WTC11 (cell line): ENCODE data around the gene KIF13A. TPM values are rescaled to one million over a fixed set of nuclear protein-coding genes. Genes with fewer than 3 reads are reported as not detected.
"Not testable (repeated sequence)": the region's sequence is repeated elsewhere in the genome, so short reads cannot be mapped to it uniquely, and the experiment has no call there.

Experiments
- ATAC-seq: fragments of 200-7000 bp; cut with Tn5 transposase; 2 replicates; pipeline ENCODE4 v1.10.0; 2021; ENCODE audit warnings: mild to moderate bottlenecking, moderate library complexity
- CTCF ChIA-PET: fragments of 300-600 bp; sonication (Branson Sonifier 250); formaldehyde crosslinking; loops from one replicate; lab custom pipeline; 2021; ENCODE audit warnings: antibody characterized with exemption; lab: Charles Lee
- POLR2A ChIA-PET: fragments of 350-600 bp; sonication (Branson Sonifier 250); formaldehyde crosslinking; loops from one replicate; lab custom pipeline; 2021; ENCODE audit warnings: antibody characterized with exemption; lab: Charles Lee
- DNase-seq: peaks from one replicate; pipeline ENCODE4 v3.0.0; 2021; ENCODE audit warnings: low spot score
- H3K27ac Mint-ChIP-seq: 2 replicates; pipeline ENCODE4 v1.8.0; 2021; ENCODE audit warnings: mixed read lengths
- H3K27me3 Mint-ChIP-seq: 2 replicates; pipeline ENCODE4 v1.8.0; 2021; ENCODE audit warnings: low read depth, mild to moderate bottlenecking, moderate library complexity, mixed read lengths
- H3K36me3 Mint-ChIP-seq: 2 replicates; pipeline ENCODE4 v1.8.0; 2021; ENCODE audit warnings: mixed read lengths
- H3K4me1 Mint-ChIP-seq: 2 replicates; pipeline ENCODE4 v1.8.0; 2022; ENCODE audit warnings: mixed read lengths
- H3K4me3 Mint-ChIP-seq: 2 replicates; pipeline ENCODE4 v1.8.0; 2021; ENCODE audit warnings: mild to moderate bottlenecking, moderate library complexity, mixed read lengths
- H3K9me3 Mint-ChIP-seq: 2 replicates; pipeline ENCODE4 v1.8.0; 2021; ENCODE audit warnings: mixed read lengths
- EMX1 ChIP-seq: fragments of 250-450 bp; sonication (Bioruptor Pico); IDR thresholded peaks from 2 replicates; pipeline ENCODE4 v1.8.0; 2021; ENCODE audit warnings: mild to moderate bottlenecking
- ETV6 ChIP-seq: sonication (generic); formaldehyde crosslinking; IDR thresholded peaks from 2 replicates; pipeline ENCODE4 v1.8.1; 2022; ENCODE audit warnings: mild to moderate bottlenecking, missing genetic modification reagents
- FOXP1 ChIP-seq: sonication (generic); formaldehyde crosslinking; IDR thresholded peaks from 2 replicates; pipeline ENCODE4 v1.8.0; 2022; ENCODE audit warnings: missing genetic modification reagents, mild to moderate bottlenecking, moderate library complexity, borderline replicate concordance
- GTF2I ChIP-seq: fragments of 250-450 bp; sonication (Bioruptor Pico); conservative IDR thresholded peaks from 2 replicates; pipeline ENCODE4 v1.4.0; 2021; ENCODE audit warnings: mild to moderate bottlenecking
- JUN ChIP-seq: sonication (generic); formaldehyde crosslinking; IDR thresholded peaks from 2 replicates; pipeline ENCODE4 v1.8.0; 2023; ENCODE audit warnings: mild to moderate bottlenecking, missing genetic modification reagents
- MXD4 ChIP-seq: fragments of 250-450 bp; sonication (Bioruptor Pico); IDR thresholded peaks from 2 replicates; pipeline ENCODE4 v1.8.0; 2021; ENCODE audit warnings: mild to moderate bottlenecking, moderate library complexity, borderline replicate concordance
- NFE2L1 ChIP-seq: sonication (generic); formaldehyde crosslinking; IDR thresholded peaks from 2 replicates; pipeline ENCODE4 v1.8.1; 2023; ENCODE audit warnings: missing genetic modification reagents
- NFYB ChIP-seq: sonication (generic); formaldehyde crosslinking; conservative IDR thresholded peaks from 2 replicates; pipeline ENCODE4 v1.8.0; 2022; ENCODE audit warnings: low read depth, missing genetic modification reagents
- NR3C1 ChIP-seq: sonication (generic); formaldehyde crosslinking; conservative IDR thresholded peaks from 2 replicates; pipeline ENCODE4 v1.8.1; 2023; ENCODE audit warnings: low read depth, mild to moderate bottlenecking, missing genetic modification reagents
- PRRX2 ChIP-seq: fragments of 250-450 bp; sonication (Bioruptor Pico); IDR thresholded peaks from 2 replicates; pipeline ENCODE4 v1.8.0; 2021; ENCODE audit warnings: mild to moderate bottlenecking
- TEAD4 ChIP-seq: sonication (generic); formaldehyde crosslinking; IDR thresholded peaks from 2 replicates; pipeline ENCODE4 v1.8.0; 2022; ENCODE audit warnings: mild to moderate bottlenecking, missing genetic modification reagents
- USF1 ChIP-seq: sonication (generic); formaldehyde crosslinking; IDR thresholded peaks from 2 replicates; pipeline ENCODE4 v1.8.0; 2022; ENCODE audit warnings: mild to moderate bottlenecking, missing genetic modification reagents
- ZNF317 ChIP-seq: sonication (generic); formaldehyde crosslinking; IDR thresholded peaks from 2 replicates; pipeline ENCODE4 v1.8.1; 2023; ENCODE audit warnings: low read depth, mild to moderate bottlenecking, moderate library complexity, missing genetic modification reagents, borderline replicate concordance
- ZNF396 ChIP-seq: fragments of 250-450 bp; sonication (Bioruptor Pico); IDR thresholded peaks from 2 replicates; pipeline ENCODE4 v1.8.0; 2021; ENCODE audit warnings: mild to moderate bottlenecking, moderate library complexity, borderline replicate concordance
- ZNF671 ChIP-seq: fragments of 250-450 bp; sonication (Bioruptor Pico); IDR thresholded peaks from 2 replicates; pipeline ENCODE4 v1.8.0; 2021; ENCODE audit warnings: mild to moderate bottlenecking
- total RNA-seq: library from RNA; stranded (reverse); gene quantifications from 3 replicates; pipeline ENCODE4 v1.2.3, GENCODE V29; 2021
- TF ChIP-seq, protein P1 (sequence below): sonication (generic); formaldehyde crosslinking; IDR thresholded peaks from 2 replicates; pipeline ENCODE4 v1.8.0; 2022; ENCODE audit warnings: mild to moderate bottlenecking, missing genetic modification reagents
- TF ChIP-seq, protein P2 (sequence below): fragments of 250-450 bp; sonication (Bioruptor Pico); IDR thresholded peaks from 2 replicates; pipeline ENCODE4 v2.1.2; 2022; ENCODE audit warnings: mild to moderate bottlenecking, moderate library complexity
- TF ChIP-seq, protein P3 (sequence below): sonication (generic); formaldehyde crosslinking; IDR thresholded peaks from 2 replicates; pipeline ENCODE4 v1.8.0; 2023; ENCODE audit warnings: mild to moderate bottlenecking, missing genetic modification reagents
- TF ChIP-seq, protein P4 (sequence below): fragments of 250-450 bp; sonication (Bioruptor Pico); IDR thresholded peaks from 2 replicates; pipeline ENCODE4 v1.9.0; 2021; ENCODE audit warnings: mild to moderate bottlenecking

Gene KIF13A
- total RNA-seq, 1 experiment from 2014 or later, result 32.7 TPM

DNA sequence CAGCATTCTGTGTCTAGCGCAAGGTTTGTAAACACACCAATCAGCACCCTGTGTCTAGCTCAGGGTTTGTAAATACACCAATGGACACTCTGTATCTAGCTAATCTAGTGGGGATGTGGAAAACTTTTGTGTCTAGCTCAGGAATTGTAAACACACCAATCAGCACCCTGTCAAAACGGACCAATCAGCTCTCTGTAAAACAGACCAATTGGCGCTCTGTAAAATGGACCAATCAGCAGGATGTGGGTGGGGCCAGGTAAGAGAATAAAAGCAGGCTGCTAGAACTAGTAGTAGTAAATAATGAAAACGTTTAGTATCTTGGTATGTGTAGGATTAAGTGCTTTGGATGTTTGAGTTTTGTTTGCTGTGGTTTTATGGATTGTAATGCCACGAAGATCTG, 33.1 kb upstream of the KIF13A start:
- H3K4me3 Mint-ChIP-seq, POLR2A ChIA-PET: not testable (repeated sequence)
- H3K27ac Mint-ChIP-seq, result peak overlapping the region; percentile 50; the same call in 1 of the 2 replicates

GRCh38 chr6:18019539-18020534, 32.4 kb upstream of the KIF13A start:
- no peak for ATAC-seq
- DNase-seq, result no peak
- POLR2A ChIA-PET, result interaction anchor here (0.7 kb wide), 1 partner anchor 389 kb away, joined by 4 read pairs; no protein-coding TSS in a partner anchor

More for the DNA sequence above, 33.1 kb upstream of the KIF13A start:
- not testable (repeated sequence) for DNase-seq, H3K36me3 Mint-ChIP-seq, H3K27me3 Mint-ChIP-seq, H3K9me3 Mint-ChIP-seq, ATAC-seq
- CTCF ChIA-PET, result interaction anchor here (0.9 kb wide), 1 partner anchor 187 kb away, joined by 3 read pairs; no protein-coding TSS in a partner anchor
- peak; percentile 68 for TF ChIP-seq NFYB (CRISPR knock-in tag)
- H3K4me1 Mint-ChIP-seq, result peaks cover 62% of the 10 kb centered on the region

More at GRCh38 chr6:18019539-18020534, 32.4 kb upstream of the KIF13A start:
- no peak for TF ChIP-seq MXD4 (CRISPR knock-in tag)
- no peak for TF ChIP-seq FOXP1 (CRISPR knock-in tag)
- TF ChIP-seq USF1 (CRISPR knock-in tag), result no peak
- TF ChIP-seq NR3C1, result no peak
- no peak for TF ChIP-seq ZNF671
- TF ChIP-seq NFE2L1 (CRISPR knock-in tag), result no peak
- TF ChIP-seq TEAD4 (CRISPR knock-in tag), result no peak
- TF ChIP-seq ZNF396 (CRISPR knock-in tag), result no peak
- no peak for TF ChIP-seq PRRX2 (CRISPR knock-in tag)
- TF ChIP-seq GTF2I (CRISPR knock-in tag), result no peak
- TF ChIP-seq, protein P1, sequence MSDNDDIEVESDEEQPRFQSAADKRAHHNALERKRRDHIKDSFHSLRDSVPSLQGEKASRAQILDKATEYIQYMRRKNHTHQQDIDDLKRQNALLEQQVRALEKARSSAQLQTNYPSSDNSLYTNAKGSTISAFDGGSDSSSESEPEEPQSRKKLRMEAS (CRISPR knock-in tag), result no peak
- no peak for TF ChIP-seq ETV6
- TF ChIP-seq ZNF317 (CRISPR knock-in tag), result no peak
- TF ChIP-seq, protein P2, sequence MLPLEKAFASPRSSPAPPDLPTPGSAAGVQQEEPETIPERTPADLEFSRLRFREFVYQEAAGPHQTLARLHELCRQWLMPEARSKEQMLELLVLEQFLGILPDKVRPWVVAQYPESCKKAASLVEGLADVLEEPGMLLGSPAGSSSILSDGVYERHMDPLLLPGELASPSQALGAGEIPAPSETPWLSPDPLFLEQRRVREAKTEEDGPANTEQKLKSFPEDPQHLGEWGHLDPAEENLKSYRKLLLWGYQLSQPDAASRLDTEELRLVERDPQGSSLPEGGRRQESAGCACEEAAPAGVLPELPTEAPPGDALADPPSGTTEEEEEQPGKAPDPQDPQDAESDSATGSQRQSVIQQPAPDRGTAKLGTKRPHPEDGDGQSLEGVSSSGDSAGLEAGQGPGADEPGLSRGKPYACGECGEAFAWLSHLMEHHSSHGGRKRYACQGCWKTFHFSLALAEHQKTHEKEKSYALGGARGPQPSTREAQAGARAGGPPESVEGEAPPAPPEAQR (CRISPR knock-in tag), result no peak
- TF ChIP-seq, protein P3, sequence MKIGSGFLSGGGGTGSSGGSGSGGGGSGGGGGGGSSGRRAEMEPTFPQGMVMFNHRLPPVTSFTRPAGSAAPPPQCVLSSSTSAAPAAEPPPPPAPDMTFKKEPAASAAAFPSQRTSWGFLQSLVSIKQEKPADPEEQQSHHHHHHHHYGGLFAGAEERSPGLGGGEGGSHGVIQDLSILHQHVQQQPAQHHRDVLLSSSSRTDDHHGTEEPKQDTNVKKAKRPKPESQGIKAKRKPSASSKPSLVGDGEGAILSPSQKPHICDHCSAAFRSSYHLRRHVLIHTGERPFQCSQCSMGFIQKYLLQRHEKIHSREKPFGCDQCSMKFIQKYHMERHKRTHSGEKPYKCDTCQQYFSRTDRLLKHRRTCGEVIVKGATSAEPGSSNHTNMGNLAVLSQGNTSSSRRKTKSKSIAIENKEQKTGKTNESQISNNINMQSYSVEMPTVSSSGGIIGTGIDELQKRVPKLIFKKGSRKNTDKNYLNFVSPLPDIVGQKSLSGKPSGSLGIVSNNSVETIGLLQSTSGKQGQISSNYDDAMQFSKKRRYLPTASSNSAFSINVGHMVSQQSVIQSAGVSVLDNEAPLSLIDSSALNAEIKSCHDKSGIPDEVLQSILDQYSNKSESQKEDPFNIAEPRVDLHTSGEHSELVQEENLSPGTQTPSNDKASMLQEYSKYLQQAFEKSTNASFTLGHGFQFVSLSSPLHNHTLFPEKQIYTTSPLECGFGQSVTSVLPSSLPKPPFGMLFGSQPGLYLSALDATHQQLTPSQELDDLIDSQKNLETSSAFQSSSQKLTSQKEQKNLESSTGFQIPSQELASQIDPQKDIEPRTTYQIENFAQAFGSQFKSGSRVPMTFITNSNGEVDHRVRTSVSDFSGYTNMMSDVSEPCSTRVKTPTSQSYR (CRISPR knock-in tag), result no peak
- TF ChIP-seq, protein P4, sequence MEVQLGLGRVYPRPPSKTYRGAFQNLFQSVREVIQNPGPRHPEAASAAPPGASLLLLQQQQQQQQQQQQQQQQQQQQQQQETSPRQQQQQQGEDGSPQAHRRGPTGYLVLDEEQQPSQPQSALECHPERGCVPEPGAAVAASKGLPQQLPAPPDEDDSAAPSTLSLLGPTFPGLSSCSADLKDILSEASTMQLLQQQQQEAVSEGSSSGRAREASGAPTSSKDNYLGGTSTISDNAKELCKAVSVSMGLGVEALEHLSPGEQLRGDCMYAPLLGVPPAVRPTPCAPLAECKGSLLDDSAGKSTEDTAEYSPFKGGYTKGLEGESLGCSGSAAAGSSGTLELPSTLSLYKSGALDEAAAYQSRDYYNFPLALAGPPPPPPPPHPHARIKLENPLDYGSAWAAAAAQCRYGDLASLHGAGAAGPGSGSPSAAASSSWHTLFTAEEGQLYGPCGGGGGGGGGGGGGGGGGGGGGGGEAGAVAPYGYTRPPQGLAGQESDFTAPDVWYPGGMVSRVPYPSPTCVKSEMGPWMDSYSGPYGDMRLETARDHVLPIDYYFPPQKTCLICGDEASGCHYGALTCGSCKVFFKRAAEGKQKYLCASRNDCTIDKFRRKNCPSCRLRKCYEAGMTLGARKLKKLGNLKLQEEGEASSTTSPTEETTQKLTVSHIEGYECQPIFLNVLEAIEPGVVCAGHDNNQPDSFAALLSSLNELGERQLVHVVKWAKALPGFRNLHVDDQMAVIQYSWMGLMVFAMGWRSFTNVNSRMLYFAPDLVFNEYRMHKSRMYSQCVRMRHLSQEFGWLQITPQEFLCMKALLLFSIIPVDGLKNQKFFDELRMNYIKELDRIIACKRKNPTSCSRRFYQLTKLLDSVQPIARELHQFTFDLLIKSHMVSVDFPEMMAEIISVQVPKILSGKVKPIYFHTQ (CRISPR knock-in tag), result no peak
- TF ChIP-seq JUN (CRISPR knock-in tag), result no peak
- no peak for TF ChIP-seq EMX1 (CRISPR knock-in tag)
- H3K27ac Mint-ChIP-seq, result no peak overlapping the region
- H3K27me3 Mint-ChIP-seq, result no peaks in the 10 kb centered on the region
- peaks cover 6% of the 10 kb centered on the region for H3K9me3 Mint-ChIP-seq
- CTCF ChIA-PET, result no interaction called here
- peaks cover 64% of the 10 kb centered on the region for H3K4me1 Mint-ChIP-seq
- H3K36me3 Mint-ChIP-seq, result peaks cover 2% of the 10 kb centered on the region
- no peak overlapping the region for H3K4me3 Mint-ChIP-seq
